Stimulated activated CD4-positive, alpha-beta T cell treated with anti-CD3 and anti-CD28 coated beads, Interleukin-2, amount 100 ng/mL, for 4 hours (primary cell): ENCODE data around the gene TMEM248.
"Not testable (repeated sequence)": the region's sequence is repeated elsewhere in the genome, so short reads cannot be mapped to it uniquely, and the experiment has no call there.

Source experiments
- DNase-seq: peaks from one replicate; pipeline ENCODE4 v3.0.0-alpha.2; 2020; ENCODE audit warnings: low read depth

Gene TMEM248

DNA sequence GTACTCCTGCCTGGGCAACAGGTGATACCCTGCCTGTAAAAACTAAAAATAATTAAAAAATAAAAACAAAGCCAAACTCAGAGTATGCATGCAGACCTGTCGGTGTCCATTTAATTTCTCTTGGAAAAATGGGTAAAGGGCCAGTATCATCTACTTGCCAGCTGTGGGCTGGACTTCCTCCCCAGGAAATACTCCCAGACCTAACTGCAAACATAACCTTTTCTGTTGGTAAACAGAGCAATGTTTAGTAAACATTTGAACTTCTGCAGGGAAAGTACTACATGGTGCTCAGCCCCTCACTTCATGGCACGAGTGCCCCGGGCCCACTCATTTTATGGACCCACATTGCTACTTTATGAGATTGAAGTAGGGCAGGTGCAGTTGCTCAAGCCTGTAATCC is 10.2 kb upstream of the TMEM248 start:
- no peak for DNase-seq

DNA sequence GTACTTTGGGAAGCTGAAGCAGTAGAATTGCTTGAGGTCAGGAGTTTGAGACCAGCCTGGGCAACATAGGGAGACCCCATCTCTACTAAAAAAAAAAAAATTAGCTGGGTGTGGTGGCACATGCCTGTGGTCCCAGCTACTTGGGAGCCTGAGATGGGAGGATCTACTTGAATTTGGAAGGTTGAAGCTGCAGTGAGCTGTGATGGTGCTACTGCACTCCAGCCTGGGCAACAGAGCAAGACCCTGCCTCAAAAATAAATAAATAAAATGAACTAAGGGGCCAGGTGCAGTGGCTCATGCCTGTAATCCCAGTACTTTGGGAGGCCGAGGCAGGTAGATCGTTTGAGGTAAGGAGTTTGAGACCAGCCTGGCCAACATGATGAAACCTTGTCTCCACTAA is 9.8 kb upstream of the TMEM248 start:
- DNase-seq = not testable (repeated sequence)

- DNase-seq = no peak
Measured at GRCh38 chr7:66912195-66912594, 8.8 kb upstream of the TMEM248 start.

DNA sequence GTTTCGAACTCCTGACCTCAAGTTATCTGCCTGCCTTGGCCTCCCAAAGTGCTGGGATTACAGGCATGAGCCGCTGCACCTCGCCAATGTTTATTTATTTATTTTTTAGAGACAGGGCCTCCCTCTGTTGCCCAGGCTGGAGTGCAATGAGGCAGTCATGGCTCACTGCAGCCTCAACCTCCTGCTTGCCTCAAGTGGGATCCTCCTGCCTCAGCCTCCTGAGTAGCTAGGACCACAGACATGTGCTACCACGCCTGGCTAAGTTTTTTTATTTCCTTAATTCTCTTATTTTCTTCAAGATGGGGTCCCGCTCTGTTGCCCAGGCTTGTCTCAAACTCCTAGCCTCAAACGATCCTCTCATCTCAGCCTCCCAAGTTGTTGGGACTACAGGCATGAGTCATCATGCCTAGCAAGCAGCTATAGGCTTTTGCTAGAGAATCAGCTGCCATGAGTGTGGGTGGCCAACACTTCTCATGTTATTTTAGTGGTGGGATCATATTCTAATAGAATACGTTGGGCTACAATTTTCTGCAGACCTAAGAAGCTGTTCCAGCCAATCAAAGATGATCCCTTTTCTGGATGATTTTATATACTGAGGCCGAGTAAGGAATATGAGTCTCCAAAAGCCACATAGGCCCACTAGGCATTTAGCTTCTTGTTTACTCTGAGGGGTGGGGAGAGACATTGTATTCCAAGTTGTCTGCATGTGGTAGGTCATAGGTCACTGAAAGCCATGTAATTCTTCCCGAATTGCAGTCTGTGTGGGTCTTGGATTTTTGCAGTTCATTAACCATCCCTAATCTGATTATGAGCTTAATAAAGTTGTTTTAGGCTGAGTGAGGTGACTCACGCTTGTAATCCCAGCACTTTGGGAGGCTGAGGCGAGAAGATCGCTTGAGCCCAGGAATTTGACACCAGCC is 7.6 kb upstream of the TMEM248 start:
- no peak for DNase-seq

GRCh38 chr7:66917904-66918303 is 3.1 kb upstream of the TMEM248 start:
- DNase-seq = not testable (repeated sequence)

GRCh38 chr7:66919304-66919703 is 1.7 kb upstream of the TMEM248 start:
- DNase-seq = no peak

DNA sequence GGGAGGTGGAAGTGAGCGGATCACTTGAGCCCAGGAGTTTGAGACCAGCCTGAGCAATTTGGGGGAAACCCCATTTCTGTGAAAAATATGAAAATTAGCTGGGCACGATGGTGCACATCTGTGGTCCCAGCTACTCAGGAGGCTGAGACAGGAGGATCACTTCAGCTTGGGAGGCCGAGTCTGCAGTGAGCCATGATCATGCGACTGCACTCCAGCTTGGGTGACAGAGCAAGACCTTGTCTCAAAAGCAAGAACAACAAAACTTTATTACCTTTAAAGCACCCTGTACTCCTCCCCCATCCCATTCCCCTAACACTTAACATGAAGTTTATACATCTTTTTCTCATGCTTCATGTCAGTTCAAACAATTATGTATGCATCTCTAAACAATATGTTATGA is 1.3 kb upstream of the TMEM248 start:
- DNase-seq = no peak

- DNase-seq = no peak
Measured at GRCh38 chr7:66920256-66920655, 769 bp upstream of the TMEM248 start.

DNA sequence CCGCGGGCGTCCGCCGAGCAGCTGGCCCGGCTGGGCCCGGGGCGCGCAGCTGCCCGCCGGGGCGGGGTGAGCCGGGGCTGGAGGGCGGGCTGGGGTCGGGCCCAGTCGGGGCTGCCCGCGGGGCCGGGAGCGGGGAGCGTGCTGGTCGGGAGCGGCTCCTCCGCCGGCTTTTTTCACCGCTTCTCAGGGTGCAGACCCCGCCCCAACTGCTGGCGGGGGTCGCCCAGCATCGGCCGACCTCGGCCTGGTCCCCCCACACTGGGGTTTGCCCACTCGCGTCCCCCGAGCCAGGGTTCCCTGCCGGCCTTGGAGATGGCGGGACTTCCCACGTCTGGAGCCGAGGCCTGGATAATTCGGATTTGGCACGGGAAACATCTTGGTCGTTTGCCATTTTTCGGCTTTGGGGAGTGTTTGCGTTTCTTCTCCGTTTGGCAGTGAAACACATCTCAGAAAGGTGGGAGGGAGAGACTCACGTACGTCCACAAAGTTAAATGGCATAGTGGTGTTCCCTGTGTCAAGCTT is 432 bp downstream of the TMEM248 start:
- DNase-seq = no peak

DNA sequence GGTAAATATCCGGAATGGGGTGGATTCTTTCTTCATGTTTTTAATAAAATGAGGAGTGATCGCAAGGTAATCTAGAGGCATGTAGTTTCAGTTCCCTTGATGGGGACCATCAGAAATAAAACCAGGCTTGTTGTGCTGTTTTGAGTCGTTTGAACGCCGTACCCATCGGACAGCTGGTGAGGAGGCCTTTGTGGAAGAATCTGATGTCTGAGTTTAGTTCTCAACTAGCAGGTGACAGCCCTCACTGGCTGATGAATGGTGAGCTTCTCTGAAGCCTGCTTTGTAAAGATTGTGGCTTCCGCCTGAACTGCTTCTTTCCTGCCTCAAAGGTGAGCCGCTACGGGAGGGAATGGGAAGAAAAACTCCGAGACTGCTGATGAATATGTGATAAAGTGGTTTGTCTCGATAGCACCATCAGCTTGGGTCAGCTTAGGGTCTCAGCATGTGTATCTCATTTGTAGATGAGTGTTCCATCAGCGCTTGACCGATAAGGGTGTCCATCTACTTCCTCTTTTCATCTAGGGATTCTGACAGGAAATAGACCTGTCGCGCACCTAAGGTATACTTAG is 977 bp downstream of the TMEM248 start:
- DNase-seq = no peak

- DNase-seq = no peak
Measured at GRCh38 chr7:66925255-66925654, 4.2 kb downstream of the TMEM248 start.

DNA sequence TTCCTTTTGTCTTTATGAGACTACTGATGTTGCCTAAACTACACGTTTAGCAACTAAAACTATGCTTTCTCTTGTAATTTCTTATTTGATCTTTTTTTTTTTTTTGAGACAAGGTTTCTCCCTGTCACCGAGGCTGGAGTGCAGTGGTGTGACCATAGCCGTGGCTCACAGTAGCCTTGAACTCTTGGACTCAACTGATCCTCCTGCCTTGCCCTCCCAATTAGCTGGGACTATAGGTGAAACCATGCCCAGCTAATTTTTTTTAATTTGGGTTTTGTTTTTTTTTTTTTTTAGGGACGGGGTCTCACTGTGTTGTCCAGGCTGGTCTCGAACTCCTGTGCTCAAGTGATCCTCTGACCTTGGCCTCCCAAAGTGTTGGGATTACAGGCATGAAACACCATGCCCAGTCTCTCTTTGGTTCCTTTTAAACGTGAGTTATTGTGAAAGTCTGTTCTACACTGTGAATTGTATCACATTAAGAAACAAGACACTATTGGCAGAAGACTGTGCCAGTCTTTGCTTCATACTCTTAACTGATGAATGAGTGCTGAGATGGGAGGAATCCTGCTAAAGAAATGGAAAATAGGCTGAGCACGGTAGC is 6.4 kb downstream of the TMEM248 start:
- DNase-seq = no peak

DNA sequence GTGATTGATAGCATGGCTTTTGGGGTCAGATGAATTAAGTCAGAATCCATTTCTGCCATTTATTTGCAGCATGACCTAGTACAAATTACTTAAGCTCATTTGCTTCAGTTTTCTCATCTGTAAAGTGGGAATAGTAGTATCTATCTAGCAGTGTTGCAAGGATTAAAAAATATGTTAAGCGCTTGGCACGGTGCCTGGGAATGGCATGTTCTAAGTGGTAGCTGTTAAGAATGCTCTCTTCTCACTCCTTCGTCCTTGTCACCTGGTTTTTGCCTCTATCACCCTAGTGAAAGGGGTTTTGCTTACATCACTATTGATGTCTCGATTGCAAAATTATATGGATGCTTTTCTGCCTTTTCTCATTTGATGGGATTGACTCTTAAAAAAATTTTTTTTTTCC is 7.4 kb downstream of the TMEM248 start:
- no peak for DNase-seq

DNA sequence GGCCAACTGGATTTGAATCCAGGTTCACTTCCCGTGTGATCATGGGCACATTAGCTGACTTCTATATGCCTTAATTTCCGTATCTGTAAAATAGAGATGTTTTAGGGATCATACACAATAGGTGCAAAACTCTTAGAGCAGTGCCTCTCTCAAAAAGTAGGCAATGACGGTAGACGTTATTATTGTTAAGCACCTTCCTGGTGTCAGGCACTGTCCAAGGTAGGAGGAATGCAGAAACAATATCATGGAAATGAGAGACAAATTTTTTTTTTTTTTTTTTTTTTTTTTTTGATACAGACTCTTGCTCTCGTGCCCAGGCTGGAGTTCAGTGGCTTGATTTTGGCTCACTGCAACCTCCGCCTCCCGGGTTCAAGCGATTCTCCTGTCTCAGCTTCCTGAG is 8.1 kb downstream of the TMEM248 start:
- DNase-seq = no peak

DNA sequence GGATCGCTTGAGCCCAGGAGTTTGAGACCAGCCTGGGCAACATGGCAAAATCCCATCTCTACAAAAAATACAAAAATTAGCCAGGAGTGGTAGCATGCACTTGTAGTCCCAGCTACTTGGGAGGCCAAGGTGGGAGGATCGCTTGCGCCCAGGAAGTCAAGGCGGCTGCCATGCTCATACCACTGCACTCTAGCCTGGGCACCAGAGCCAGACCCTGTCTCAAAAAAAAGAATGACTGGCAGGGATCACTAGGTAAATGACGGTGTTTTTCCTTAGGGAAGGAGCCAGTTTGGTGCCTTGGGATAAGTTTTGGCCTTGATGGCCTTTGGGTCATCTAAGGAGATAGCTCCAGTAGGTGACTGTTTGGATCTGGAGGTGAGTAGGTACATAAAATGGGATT is 8.9 kb downstream of the TMEM248 start:
- no peak for DNase-seq

GRCh38 chr7:66930341-66930740 is 9.3 kb downstream of the TMEM248 start:
- DNase-seq = no peak

DNA sequence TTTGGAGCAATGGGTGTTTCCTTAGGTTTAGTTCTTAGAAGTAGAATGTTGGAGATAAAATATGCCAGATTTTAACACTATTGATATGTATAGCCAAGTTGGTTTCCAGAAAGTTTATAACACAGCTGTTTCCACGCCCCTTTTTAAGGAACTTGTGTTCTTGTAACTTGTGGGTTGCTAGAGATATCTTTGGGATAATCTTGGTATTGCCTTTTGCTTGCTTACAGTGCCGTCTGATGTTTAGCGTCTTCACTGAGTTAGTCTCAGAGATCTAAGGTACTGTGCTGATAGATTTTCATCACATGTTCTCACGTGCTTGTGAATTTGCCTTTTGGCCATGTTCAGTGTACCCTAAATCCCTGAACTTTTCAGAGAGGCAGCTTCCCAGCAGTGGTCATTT is 12.4 kb downstream of the TMEM248 start:
- no peak for DNase-seq

DNA sequence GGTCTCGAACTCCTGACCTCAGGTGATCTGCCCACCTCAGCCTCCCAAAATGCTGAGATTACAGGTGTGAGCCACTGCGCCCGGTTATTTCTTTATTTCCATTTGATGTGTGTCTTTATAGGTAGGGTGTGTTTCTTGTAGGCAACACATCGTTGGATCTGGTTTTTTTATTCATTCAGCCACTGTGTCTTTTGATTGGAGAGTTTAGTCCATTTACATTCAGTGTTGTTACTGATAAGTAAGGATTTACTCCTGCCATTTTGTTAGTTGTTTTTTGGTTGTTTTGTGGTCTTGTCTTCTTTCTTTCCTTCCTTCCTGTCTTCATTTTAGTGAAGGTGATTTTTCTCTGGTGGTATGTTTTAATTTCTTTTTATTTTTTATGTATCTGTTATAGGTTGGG is 16.9 kb downstream of the TMEM248 start:
- DNase-seq = no peak

DNA sequence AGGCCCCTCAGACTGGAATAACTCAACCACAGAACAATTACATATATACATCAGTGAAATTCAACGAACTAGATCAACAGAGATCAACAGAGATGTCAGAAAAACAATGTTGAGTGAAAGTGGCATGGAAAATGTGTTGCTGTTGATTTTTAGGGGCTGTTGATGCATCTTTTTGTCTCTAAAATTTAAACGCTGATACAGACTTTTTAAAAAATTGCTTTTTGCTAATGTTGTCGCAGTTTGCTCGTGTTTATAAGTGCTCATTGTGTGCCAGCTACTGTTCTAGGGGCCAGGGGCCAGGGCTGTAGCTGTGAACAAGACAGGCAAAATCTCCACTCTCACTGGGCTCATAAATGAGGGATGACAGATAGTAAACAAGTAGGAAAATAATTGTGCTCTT is 18.3 kb downstream of the TMEM248 start:
- DNase-seq = no peak

DNA sequence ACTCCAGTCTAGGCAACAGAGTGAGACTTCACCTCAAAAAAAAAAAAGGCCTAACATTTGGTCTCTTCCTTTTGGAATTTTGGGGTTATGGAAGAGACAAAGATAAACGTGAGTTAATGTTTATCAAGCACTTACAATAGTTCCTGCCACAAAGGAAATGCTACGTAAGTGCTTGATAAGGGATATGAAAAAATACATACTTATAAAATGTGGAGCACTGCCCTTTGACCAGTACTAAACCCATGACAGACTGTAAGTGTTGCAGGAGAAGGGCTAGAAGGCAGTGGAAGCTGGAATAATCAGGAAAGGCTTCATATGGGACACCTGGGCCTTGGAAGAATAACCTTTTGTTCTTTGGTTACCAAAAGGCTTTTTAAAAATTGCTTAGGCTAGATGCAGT is 25.5 kb downstream of the TMEM248 start:
- DNase-seq = no peak

- no peak for DNase-seq
Measured at GRCh38 chr7:66948480-66949109, 27.6 kb downstream of the TMEM248 start.

DNA sequence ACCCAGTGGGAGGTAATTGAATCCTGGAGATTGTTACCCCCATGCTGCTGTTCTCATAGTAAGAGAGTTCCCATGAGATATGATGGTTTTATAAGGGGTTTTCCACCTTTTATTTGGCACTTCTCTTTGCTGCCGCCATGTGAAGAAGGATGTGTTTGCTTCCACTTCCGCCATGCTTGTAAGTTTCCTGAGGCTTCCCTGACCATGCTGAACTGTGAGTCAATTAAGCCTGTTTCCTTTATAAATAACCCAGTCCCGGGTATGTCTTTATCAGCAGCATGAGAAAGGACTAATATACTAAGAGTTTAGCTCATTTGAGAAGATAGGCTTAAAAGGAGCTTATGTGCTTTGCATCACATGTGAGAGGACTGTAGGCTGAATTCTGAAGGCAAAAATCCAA is 29.3 kb downstream of the TMEM248 start:
- DNase-seq = no peak

GRCh38 chr7:66950763-66951162 is 29.7 kb downstream of the TMEM248 start:
- no peak for DNase-seq
